HG03039 (cell line): ENCODE measurements around the gene ADAM10.
"Not testable (repeated sequence)": the region's sequence is repeated elsewhere in the genome, so short reads cannot be mapped to it uniquely, and the experiment has no call there.

Experiments used
- ATAC-seq: cut with Tn5 transposase; IDR thresholded peaks from one replicate; pipeline ENCODE4 v1.9.1; 2021; ENCODE audit warnings: mild to moderate bottlenecking, moderate library complexity; ENCODE audit not compliant: unreplicated experiment

Gene ADAM10, protein sequence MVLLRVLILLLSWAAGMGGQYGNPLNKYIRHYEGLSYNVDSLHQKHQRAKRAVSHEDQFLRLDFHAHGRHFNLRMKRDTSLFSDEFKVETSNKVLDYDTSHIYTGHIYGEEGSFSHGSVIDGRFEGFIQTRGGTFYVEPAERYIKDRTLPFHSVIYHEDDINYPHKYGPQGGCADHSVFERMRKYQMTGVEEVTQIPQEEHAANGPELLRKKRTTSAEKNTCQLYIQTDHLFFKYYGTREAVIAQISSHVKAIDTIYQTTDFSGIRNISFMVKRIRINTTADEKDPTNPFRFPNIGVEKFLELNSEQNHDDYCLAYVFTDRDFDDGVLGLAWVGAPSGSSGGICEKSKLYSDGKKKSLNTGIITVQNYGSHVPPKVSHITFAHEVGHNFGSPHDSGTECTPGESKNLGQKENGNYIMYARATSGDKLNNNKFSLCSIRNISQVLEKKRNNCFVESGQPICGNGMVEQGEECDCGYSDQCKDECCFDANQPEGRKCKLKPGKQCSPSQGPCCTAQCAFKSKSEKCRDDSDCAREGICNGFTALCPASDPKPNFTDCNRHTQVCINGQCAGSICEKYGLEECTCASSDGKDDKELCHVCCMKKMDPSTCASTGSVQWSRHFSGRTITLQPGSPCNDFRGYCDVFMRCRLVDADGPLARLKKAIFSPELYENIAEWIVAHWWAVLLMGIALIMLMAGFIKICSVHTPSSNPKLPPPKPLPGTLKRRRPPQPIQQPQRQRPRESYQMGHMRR

DNA sequence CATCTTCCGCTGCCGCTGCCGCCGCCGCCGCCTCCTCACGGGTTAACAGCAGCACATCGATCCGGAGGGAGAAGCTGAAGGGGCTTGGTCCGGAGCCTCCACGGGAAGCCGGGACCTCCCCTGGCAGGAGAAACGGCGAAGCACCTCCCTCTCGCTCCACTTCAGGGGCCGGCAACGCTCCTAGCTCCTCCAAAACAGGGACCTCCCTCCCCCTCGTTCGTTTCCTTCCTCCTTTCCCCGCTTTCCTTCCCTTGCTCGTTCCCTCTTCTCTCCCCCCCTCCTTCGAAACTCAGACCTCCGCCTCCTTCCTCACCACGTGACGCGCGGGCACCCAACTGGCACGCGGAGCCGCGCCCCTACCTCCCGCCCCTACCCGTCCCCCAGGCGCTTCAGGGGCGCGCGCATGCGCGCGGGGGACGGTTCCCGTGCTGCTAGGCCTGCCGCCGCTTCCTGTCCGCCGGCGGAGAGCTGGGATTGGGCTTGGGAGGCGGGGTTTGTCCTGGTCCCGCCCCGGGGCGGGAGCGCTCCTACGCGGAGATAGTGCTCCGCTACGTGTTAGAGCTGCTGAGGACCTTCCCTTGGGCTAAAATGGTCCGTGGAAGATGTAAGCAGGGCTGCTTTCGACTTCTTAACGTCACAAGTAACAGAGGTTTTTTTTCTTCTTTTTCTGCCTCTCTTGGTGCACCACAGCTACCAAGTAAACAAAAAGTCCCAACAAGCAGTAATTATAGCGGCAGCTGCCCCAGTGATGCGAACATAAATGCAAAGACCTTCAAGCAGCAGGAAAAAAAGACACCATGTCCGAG lies at the start of gene ADAM10:
Gene ADAM10, minus strand, starts transcription at position 176 of the 806 bp plus-strand sequence. Its CDS starts 173 bp downstream, at position 3.
- peak; percentile 87 for ATAC-seq

DNA sequence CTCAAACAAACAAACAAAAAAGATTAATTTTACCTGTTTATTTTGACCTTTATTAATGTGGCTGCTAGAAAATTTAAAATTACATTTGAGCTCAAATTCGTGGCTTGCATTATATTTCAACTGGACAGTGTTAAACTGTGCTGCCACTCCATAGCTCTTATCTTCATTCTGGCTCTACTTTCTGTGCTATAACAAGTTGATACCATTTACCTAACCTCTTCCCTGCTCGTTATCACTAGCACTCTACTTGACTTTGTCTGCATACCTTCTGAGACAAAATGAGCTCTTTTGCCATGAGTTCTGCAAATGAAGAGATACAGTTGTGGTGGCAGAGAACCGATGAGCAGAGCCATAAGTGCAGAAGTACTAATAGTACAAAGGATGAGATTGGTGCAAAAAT lies 48.0 kb upstream of the ADAM10 start:
- no peak for ATAC-seq

DNA sequence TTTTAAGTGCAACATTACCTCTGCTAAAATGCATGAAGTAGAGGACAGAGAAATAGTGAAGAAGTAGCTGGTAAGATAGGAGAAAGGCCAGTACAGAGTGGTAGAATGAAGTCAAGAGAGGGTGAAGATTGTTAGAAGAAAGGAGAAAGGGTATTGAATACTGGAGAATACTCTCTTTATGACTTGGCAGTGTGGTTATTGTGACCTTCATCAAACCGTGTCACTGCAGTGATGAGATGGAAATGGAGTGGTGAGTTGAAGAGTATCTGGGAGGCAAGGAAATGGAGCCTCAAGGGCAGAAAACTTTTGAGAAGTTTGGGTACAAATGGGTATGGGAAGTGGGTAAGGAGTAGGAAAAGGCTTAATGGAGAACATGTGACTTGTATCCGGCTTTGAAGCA lies 46.3 kb upstream of the ADAM10 start:
- ATAC-seq = no peak

DNA sequence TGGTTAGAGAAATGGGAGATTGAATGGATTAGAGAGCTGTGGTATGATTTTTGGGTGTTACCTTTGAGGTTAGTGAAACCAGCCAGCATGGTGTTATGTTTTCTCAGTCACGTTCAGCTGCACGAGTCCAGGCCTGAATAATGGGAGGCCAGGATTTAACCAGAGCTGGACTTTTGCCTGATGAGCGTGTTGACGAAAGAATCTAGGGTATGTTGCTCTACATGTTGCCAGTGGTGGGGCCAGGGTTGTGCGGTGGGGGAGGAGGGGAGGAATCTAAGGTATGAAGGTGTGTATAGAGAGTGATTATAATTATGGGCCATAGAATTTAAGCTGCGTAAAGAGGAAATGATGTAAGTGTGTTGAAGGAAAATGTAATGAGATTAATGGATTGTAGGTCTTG lies 44.4 kb upstream of the ADAM10 start:
- no peak for ATAC-seq

DNA sequence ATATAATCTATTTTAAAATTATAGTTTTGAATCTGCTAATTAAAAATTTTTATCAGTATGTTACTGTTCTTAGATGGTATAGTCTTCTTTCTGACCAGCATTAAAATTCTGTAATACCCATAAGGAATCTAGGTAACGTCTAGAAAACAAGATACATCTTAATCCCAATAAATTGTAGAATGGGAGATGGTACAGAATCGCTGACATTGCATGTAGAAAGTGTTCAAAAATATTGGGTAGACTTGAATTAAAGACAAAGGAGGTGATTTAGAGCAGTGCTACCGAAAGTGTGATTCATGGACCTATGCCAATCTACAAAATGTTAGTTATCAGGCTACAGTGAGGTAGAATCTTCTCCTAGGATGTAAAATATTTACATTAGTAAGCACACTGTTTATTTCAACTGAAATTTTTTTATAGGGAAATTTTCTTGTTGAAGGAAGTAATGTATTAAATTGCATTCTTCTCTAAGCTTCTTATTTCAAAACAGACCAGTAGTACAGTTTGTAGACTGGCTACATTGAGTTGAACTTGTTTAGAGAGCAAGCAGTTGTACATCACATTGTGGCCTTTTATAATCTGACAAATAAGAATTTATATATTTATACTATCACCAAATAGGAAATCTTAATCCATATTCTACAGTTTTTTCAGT lies 38.7 kb upstream of the ADAM10 start:
- no peak for ATAC-seq

DNA sequence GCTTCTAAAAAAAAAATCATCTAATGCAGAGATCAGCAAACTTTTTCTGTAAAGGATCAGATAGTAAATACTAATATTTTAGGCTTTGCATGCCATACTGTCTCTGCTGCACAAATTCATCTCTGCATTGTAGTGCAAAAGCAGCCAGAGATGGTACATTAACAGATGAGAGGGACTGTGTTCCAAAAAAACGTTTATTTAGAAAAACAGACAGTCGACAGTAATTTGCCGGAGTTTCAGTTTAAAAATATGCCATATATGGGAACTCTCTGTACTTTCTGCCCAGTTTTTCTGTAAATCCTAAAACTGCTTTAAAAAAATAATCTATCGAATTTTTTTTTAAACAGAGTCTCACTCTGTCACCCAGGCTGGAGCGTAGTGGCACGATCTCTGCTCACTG lies 35.8 kb upstream of the ADAM10 start:
- ATAC-seq = no peak

DNA sequence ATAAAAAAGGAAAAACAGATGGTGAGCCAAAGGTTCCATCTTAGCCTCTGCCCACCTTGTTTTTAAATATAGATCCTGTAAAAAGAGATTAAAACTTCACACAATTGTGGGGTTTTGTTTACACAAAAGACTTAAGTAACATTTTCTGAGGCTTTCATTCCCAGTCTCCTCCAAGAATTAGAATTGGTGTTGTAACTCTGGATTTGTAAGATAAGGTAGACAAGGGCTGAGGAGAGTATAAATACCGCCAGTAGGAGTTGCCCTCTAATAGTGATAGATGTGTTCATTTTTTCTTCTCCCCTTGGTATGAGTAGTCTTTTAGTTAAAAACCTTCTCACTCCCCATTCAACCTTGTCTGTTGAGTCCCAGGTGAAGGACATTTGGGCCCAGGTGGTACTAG lies 30.0 kb upstream of the ADAM10 start:
- ATAC-seq = no peak

DNA sequence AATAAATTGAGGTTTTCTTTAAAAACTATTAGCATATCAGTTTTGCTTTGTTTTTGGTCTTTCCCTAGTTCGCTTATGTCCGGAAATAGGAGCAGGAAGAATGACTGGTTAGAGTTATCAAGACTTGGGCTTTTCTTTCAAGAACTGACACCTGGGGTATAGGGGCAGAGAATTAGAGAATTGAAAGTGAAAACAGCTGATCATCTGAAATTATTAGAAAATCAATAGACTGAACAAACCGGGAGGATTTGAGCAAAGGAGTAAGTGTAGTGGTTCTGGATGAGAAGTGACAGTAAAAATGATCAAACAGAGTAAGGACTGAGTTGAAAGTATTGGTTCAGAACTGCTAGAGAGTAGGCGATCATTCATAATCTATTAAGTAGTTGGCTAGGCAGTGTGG lies 27.6 kb upstream of the ADAM10 start:
- no peak for ATAC-seq

DNA sequence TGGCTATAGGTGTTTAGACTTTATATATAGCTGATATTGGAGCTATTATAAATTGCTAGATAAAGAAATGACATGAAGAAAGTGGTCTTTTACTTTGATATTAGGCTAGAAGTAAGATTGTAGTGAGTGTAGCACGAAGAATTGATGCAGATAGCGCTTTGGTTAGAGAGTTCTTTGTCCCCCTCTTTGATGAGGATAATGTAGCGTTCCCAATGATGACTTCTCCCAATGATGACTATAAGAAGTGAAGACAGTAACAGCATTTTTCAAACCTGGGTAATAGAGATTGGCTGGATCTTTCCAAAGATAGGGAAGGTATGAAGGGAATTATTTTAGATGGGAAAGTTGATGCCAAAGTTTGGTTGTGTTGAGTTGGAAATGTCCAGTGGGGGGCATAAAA lies 25.9 kb upstream of the ADAM10 start:
- ATAC-seq = no peak

DNA sequence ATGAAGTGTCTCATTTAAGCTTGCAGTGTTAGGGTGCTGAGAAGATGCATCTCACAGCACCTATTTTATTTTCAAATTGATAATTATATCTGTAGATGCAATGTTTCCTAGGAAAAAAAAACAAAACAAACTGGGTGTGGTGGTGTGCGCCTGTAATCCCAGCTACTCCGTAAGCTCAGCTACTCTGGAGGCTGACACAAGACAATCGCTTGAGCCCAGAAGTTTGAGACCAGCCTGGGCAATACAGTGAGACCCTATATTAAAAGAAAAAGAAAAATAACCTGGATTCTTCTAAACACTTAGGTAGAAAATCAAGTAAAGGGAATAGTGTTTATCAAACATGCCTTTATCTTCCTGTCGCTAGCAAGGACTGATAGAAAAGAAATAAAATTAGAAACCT lies 23.5 kb upstream of the ADAM10 start:
- no peak for ATAC-seq

DNA sequence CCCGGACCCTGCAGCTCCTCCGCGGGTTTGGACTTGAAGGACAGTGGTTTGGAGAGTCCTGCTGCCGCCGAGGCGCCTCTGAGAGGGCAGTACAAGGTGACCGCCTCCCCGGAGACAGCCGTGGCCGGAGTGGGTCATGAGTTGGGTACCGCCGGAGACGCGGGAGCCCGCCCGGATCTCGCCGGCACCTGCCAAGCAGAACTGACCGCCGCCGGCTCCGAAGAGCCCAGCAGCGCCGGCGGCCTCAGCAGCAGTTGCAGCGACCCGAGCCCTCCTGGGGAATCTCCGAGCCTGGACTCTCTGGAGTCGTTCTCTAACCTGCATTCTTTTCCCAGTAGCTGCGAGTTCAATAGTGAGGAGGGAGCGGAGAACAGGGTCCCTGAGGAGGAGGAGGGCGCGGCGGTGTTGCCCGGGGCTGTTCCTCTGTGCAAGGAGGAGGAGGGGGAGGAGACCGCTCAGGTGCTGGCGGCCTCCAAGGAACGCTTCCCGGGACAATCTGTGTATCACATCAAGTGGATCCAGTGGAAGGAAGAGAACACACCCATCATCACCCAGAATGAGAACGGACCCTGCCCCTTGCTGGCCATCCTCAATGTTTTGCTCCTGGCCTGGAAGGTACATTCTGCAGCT lies 22.2 kb upstream of the ADAM10 start:
- ATAC-seq = peak; percentile 7

DNA sequence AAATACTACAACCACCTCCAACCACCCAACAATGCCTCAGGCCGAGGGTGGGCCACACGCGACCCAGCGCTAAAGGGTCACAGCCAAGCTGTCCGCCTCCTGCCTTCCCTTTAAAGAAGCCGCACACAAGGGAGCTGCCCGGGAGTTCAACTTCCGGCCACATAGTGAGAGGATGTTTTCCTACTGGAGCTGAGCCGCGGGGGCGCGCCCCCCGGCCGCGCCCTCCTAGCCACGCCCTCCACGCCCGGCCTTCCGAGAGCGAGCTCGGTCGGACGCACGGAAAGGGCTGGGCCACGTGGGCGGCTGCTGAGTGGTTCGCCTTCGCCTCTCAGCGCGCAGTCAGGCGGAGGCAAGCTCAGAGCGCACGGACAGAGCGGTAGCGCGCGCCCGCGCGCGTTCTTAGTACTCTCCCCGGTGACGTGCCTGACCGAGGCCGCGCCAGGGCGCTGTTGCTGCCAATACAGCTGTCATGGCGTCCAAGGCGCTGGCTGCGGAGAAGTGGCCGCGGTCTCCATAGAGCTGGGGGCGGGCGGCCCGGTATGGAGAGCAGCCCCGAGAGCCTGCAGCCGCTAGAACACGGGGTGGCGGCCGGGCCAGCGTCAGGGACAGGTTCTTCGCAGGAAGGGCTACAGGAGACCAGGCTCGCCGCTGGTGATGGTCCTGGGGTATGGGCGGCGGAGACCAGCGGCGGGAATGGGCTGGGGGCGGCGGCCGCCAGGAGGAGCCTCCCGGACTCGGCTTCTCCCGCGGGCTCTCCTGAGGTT lies 21.5 kb upstream of the ADAM10 start, which contains the start of gene MINDY2:
Gene MINDY2, plus strand, starts transcription at position 446 of the 764 bp plus-strand sequence. Its CDS starts 94 bp downstream, at position 540.
- ATAC-seq = peak; percentile 92

DNA sequence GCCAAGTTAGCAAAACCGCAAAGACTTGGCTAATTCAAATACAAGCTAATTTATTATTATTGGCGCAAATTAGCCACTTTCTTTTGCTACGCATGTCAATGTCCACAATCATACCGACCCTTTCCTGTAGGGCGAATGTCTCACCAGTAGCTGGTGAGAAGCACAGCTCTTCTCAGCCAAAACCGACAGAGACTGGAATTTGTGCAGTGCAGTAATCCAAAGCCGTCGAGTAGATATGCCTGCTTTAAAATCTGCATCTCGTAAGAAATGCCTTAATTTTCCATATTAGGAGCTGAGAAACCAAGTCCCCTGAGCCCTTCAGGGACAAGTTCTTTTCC lies 21.0 kb upstream of the ADAM10 start:
- peak; percentile 4 for ATAC-seq

DNA sequence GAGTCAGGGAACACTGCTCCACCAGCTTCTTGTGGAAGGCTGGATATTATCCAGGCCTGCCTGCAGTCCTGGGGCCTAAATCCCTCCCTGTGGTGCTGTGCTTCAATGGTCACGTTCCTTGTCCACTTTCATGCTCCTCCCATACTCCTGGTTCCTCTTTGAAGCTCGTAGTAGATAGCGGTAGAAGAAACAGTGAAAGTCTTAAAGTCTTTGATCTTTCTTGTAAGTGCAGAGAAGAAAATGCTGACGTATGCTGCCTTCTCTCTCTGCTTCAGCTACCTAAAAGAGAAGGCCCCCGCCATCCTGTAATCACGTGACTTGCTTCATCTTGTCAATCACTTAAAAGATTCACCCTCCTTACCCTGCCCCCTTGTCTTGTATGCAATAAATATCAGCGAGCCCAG lies 19.1 kb upstream of the ADAM10 start:
- not testable (repeated sequence) for ATAC-seq

DNA sequence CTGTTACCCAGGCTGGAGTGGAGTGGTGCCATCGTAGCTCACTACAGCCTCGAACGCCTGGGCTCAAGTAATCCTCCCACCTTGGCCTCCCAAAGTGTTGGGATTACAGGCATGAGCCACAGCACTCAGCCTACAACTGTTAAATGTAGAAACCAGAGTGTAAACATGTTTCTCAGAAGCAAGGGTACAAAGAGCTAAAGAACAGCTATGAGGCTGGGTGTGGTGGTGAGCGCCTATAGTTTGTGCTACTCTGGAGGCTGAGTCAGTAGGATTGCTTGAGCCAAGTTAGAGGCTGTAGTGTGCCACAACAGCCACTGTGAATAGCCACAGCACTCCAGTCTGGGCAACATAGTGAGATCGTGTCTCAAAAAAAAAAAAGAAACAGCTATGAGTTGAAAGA lies 16.8 kb upstream of the ADAM10 start:
- no peak for ATAC-seq

DNA sequence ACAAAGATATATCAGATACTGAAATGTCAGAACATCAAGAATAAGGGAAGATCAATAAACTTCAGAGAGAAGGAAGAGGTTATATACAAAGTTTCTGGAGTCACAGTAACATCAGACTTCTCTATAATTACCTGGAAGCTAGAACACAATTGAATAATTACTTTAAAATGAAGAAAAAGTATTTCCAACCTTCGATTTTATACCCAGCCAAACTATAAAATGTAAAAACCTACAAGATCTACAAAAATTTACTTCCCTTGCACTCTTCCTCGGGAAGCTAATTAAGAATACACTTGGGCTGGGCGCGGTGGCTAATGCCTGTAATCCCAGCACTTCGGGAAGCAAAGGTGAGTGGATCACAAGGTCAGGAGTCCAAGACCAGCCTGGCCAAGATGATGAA lies 15.0 kb upstream of the ADAM10 start:
- no peak for ATAC-seq

DNA sequence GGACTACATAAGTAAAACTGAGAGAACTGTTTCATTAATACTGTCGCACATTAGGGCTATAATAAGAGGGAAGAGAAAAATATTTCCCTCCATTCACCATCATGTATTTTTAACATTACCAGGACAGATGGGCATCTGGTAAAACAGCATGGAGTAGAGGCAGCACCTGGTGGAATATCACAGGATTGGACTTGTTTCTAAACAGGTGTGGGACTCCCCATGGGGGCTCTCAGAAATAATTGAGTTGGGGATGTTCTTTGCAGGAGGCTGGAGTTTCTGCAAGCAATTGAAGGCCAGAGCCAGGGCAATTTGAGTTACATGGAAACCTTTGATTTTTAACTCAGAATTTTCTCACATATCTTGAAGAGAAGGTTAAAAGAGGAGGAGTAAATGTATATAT lies 13.2 kb upstream of the ADAM10 start:
- no peak for ATAC-seq

DNA sequence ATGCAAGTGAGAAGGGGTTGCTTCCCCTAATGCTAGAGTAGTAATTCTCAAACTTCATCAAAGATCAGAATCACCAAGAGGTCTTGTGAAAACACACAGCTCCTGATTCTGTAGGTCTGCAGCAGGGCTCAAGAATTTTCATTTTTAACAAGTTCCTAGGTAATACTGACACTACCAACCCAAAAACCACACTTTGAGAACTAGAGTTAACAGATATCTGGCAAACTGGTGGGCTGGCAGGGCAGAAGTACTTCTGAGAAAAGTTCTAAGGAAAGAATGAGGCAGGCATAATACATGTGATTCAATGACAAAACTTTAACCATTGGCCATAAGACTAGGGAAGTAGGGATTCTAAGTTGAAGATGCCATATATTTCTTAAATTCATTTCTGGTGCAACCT lies 12.8 kb upstream of the ADAM10 start:
- ATAC-seq = no peak

DNA sequence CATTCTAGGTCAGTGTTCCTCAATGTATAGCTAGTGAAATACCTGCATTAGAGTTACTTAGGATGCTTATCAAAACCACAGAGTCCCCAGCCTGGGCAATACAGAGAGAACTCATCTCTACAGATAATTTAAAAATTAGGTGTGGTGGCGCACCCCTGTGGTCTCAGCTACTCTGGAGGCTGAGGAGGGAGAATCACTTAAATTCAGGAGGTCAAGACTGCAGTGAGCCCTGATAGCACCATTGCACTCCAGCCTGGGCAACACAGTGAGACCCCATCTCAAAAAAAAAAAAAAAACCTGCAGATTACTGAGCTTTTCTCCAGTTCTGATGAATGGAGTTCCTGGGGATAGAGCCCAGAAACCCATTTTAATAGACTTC lies 11.5 kb upstream of the ADAM10 start:
- ATAC-seq = no peak
